ENCODE data around the gene MBD3L2.
"Not testable (repeated sequence)": the region's sequence is repeated elsewhere in the genome, so short reads cannot be mapped to it uniquely, and the experiment has no call there.

DNA sequence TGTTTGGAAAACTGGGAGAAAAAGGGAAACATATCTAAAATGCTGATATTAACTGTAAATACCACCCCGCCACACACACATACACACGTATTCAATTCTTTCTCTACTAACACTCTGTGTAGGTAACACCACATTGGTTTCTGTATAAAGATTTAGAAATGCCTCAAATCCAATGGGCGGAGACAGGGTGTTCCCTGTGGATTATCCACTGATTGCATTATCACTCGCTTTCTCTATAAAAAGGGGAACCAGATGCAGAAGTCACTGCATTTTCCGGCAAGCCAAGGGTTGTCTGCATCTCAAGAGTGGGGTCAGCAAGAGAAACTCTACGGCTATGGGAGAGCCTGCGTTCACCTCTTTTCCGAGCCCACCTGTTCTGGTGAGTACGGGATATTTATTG, 18.8 kb upstream of the MBD3L2 start, which contains the start of gene MBD3L5:
- TF ChIP-seq, protein P1, sequence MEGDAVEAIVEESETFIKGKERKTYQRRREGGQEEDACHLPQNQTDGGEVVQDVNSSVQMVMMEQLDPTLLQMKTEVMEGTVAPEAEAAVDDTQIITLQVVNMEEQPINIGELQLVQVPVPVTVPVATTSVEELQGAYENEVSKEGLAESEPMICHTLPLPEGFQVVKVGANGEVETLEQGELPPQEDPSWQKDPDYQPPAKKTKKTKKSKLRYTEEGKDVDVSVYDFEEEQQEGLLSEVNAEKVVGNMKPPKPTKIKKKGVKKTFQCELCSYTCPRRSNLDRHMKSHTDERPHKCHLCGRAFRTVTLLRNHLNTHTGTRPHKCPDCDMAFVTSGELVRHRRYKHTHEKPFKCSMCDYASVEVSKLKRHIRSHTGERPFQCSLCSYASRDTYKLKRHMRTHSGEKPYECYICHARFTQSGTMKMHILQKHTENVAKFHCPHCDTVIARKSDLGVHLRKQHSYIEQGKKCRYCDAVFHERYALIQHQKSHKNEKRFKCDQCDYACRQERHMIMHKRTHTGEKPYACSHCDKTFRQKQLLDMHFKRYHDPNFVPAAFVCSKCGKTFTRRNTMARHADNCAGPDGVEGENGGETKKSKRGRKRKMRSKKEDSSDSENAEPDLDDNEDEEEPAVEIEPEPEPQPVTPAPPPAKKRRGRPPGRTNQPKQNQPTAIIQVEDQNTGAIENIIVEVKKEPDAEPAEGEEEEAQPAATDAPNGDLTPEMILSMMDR (conservative IDR thresholded peaks at IDR 0.05; ENCODE audit: low read depth, low read length) = not testable (repeated sequence)
- TF ChIP-seq EZH2 (IDR thresholded peaks at IDR 0.05; ENCODE audit: low read length, unreplicated experiment); EZH2phosphoT487 (IDR thresholded peaks at IDR 0.05; ENCODE audit: borderline replicate concordance, low read length): not testable (repeated sequence)

Data from PC-3 (cell line).